ENCODE results near the gene MTARC1. TPM values are rescaled to one million over a fixed set of nuclear protein-coding genes. Genes with fewer than 3 reads are reported as not detected.

The MTARC1 gene
- total and polyA plus RNA-seq, 9 of the 15 experiments (the other 6 are each of a cell fraction or from before 2014, with no cell fraction given), result 0.07 to 0.14 (median 0.11) TPM; not detected in 6

DNA sequence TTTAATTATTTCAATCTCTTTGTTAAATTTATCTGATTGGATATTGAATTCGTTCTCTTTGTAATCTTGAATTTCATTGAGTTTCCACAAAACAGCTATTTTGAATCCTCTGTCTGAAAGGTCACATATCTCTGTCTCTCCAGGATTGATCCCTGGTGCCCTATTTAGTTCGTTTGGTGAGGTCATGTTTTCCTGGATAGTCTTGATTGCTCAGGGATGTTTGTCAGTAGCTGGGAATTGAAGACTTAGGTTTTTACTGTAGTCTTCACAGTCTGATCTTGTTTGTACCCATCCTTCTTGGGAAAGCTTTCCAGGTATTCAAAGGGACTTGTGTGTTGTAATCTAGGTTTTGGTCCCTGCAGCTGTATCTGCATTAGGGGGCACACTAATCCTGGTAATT, 45.4 kb upstream of the MTARC1 start (continued):
- TF ChIP-seq, protein P1, sequence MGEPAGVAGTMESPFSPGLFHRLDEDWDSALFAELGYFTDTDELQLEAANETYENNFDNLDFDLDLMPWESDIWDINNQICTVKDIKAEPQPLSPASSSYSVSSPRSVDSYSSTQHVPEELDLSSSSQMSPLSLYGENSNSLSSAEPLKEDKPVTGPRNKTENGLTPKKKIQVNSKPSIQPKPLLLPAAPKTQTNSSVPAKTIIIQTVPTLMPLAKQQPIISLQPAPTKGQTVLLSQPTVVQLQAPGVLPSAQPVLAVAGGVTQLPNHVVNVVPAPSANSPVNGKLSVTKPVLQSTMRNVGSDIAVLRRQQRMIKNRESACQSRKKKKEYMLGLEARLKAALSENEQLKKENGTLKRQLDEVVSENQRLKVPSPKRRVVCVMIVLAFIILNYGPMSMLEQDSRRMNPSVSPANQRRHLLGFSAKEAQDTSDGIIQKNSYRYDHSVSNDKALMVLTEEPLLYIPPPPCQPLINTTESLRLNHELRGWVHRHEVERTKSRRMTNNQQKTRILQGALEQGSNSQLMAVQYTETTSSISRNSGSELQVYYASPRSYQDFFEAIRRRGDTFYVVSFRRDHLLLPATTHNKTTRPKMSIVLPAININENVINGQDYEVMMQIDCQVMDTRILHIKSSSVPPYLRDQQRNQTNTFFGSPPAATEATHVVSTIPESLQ (CRISPR knock-in tag; IDR thresholded peaks at IDR 0.05), result no peak
- TF ChIP-seq TCF7L2 (IDR thresholded peaks at IDR 0.05; ENCODE audit: low read depth, low read length) (no peak), ZNF431 (CRISPR knock-in tag; IDR thresholded peaks at IDR 0.05) (no peak), ZBTB17 (CRISPR knock-in tag; IDR thresholded peaks at IDR 0.05) (no peak), RB1 (IDR thresholded peaks at IDR 0.05; ENCODE audit: low read depth) (no peak), ZNF778 (CRISPR knock-in tag; IDR thresholded peaks at IDR 0.05) (no peak), SNIP1 (IDR thresholded peaks at IDR 0.05; ENCODE audit: low read depth) (no peak), MEIS2 (IDR thresholded peaks at IDR 0.05; ENCODE audit: partially characterized antibody) (no peak), ZNF121 (CRISPR knock-in tag; conservative IDR thresholded peaks at IDR 0.05) (no peak)
- TF ChIP-seq, protein P2, sequence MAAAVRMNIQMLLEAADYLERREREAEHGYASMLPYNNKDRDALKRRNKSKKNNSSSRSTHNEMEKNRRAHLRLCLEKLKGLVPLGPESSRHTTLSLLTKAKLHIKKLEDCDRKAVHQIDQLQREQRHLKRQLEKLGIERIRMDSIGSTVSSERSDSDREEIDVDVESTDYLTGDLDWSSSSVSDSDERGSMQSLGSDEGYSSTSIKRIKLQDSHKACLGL (CRISPR knock-in tag; IDR thresholded peaks at IDR 0.05; ENCODE audit: borderline replicate concordance, poor library complexity, severe bottlenecking), result no peak
- TF ChIP-seq, protein P3, sequence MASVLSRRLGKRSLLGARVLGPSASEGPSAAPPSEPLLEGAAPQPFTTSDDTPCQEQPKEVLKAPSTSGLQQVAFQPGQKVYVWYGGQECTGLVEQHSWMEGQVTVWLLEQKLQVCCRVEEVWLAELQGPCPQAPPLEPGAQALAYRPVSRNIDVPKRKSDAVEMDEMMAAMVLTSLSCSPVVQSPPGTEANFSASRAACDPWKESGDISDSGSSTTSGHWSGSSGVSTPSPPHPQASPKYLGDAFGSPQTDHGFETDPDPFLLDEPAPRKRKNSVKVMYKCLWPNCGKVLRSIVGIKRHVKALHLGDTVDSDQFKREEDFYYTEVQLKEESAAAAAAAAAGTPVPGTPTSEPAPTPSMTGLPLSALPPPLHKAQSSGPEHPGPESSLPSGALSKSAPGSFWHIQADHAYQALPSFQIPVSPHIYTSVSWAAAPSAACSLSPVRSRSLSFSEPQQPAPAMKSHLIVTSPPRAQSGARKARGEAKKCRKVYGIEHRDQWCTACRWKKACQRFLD (CRISPR knock-in tag; IDR thresholded peaks at IDR 0.05), result no peak
